Measurements from ENCODE around the gene ARHGAP36. TPM values are rescaled to one million over a fixed set of nuclear protein-coding genes. Genes with fewer than 3 reads are reported as not detected.

The ARHGAP36 gene
- total RNA-seq, 1 donor from 2014 or later, result 0.24 TPM

DNA sequence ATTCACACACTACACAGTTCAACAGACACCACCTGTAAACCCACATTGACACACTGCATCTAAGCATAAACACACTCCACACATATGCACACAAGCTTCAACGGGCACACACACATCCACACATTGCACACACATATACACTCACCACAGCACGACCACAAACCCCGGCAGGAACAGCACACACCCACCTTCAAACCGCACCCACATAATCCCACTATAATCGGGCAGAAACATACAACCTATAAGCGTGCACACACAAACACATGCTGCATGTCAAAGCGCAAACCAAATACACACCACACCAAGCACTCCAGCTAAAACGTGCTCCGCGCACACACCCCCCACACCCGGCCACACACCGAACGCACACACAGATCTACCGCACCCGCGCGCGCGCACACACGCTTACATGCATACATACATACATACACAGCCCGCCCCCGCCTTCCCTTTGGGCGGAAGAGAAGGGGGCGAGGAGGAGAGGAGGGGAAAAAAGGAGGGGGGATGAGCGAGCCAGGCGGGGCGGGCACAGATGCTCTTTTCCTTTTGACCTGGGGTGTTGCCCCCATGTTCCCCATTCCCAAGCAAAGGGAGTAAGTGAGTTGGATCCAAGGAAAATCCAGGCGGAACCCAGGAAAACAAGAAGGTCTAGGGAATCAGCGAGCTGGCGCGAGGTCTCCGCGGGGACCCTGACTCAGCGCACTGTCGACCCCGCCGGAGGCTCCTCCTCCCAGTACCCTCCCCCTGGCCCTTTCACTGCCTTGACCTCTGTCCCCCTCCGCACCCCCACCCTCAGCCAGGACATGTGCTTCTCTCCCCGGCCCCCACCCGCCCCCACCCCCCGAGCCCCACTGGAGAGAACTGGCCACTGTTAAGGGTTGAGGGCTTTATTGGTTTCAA, 9.9 kb downstream of the ARHGAP36 start:
- intact Hi-C loops (cut with DNase I), result loop anchor here (10.0 kb wide), 1 partner anchor 567 kb away; no protein-coding TSS in a partner anchor

DNA sequence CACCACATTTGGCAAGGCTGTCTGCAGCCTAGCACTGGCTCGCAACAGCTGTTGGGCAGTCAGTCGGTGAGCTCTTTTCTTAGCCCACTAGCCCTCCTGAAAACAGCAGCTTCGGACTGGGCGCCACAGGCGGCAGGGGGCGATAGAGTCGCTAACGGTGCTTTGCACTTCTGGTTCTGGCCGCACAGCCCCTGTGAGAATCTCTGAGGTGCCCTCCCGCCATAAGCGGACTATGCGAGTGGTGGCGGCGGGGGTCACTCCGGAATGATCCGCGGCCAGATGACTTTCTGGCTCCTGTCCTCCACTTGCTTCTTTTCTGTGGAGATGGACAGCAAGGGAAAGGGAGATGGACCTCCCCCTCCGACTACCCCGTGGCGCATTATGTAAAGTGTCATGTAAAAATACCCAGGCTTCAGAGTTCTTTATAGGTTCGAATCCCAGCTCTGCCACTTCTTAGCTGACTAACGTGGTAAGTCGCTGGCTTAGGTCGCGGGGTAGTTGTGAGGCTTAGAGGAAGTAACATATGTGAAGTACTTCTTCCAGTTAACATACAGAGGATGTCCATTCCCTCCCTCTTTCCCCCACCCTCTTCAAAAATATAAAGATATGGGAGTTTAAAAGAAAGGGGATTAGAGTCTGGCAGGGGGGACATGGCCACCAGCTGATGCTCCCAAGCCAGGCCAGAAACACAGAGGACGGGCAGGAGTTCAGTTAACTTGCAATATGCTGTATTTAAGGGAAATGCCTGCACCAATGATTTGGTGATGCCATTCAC, 11.0 kb downstream of the ARHGAP36 start:
- DNase-seq (ENCODE audit: low spot score), result no peak
- intact Hi-C loops (cut with DNase I), result loop anchor here (10.0 kb wide), 1 partner anchor 566 kb away; no protein-coding TSS in a partner anchor

More for the DNA sequence above, 9.9 kb downstream of the ARHGAP36 start:
- no peak for DNase-seq (ENCODE audit: low spot score)

DNA sequence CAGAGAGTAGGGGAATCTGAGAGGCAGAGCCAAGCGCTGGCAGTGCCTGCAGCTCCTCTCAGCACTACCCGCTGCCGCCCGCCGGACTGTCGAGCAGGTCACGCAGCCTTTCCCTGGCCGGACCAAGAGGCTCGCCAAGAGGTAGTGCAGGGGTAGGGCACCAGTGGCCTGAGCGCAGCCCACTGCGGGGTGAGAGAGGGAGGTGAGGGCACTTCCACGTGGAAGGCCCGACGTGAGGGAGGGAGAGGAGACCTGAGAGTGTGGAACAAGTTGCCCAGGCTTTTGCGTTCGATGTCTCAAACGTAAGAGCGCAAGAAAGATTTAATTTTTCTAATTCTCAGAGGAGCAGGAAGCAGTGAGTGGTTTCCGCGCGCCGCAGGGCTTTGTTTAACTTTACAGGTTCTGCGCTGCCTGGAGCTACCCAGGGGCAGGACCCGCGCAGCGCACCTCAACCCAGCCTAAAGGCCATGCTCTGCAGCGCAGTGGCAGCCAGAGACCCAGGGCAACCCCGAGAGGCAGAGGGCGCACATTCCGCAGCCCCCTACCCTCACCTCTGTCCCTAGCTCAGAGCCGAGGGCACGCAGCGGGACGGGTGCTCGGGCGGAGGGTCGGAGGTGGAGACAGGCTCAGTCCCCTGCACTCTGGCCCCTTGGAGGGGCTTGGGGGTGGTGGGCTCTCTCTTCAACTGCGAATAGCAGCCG, 14.9 kb downstream of the ARHGAP36 start:
- no peak for DNase-seq (ENCODE audit: low spot score)
- intact Hi-C loops (cut with DNase I), result no loop called here

DNA sequence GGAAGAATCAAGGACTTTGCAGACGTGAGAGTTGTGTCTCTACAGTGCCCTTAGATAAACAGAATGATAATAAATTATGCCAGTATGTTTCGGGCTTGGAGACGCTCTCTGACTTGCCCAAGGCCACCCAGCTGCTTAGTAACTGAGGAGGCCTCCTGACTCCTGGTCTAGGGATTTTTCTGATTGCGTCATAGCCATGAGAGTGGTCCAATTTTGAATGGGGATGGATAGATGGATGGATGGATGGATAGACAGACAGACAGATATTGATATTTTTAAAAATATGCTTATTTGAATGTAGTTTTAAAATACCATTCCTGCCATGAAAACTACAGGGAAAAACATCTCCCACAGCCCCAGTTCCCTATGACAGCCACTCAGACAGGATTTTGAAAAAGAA, 15.5 kb downstream of the ARHGAP36 start:
- intact Hi-C loops (cut with DNase I), result no loop called here
- DNase-seq (ENCODE audit: low spot score), result no peak

DNA sequence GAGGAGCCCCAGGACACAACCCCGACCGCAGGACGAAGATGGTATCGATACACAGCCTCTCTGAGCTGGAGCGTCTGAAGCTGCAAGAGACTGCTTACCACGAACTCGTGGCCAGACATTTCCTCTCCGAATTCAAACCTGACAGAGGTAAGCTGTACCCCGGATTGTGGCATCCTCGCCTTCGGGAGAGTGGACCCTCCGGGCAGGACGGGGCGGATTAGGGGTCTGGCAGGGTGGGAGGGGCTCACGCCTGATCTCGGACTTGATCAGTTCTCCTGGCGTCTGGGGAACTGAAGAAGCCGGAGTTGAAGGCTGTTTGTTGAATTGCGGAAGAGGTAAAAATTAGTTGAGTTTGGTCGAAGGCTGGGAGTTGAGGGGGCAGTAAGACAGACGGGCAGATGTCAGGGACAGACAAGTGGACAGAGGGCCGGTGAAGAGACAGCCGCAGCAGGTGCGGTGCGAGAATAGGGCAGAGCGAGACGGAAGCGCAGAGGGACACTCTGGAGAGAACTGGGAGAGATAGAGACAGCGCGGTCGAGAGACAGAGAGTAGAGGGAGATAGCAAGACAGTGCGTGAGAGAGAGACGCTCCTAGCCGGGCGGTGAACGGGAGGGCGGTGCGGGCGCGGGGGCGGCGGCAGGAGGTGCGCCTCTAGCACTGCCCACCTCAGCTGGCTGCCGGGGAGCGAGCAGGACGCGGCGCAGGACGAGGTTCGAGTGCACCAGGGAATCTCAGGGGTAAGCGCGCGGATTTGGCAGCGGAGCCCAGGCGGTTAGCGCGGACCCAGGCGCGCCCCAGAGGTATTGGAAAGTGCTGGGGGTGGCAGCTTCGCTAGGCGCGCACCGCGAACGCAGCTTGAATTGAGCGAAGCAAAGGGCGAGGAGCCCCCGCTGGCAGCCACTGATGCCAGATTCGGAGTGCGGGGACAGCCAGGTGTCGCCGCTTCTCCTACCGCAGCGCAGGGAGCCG, 23.9 kb downstream of the ARHGAP36 start:
- DNase-seq (ENCODE audit: low spot score), result no peak
- intact Hi-C loops (cut with DNase I), result no loop called here

DNA sequence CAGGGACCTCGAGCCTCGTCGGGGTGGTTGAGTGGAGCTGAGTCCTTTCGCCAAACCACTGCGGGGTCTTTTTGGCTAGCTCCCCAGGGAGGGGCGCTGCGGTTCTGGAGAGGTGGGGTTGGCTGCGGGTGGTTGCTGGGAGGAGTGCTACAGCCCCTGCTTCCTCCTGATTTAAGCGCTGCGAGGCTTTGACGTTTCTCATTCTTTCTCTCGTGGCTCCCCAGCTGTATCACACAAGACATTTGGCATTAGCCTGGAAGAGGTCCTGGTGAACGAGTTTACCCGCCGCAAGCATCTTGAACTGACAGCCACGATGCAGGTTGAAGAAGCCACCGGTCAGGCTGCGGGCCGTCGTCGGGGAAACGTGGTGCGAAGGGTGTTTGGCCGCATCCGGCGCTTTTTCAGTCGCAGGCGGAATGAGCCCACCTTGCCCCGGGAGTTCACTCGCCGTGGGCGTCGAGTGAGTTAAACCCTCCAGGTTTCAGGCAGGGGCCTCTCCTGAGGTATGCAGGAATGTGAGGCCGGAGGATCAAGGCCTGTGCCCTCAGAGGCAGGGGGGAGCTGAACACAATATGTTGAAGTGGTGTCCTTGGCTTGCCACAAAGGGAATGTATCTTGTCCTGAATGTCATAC, 25.5 kb downstream of the ARHGAP36 start:
- intact Hi-C loops (cut with DNase I), result no loop called here
- DNase-seq (ENCODE audit: low spot score), result no peak

DNA sequence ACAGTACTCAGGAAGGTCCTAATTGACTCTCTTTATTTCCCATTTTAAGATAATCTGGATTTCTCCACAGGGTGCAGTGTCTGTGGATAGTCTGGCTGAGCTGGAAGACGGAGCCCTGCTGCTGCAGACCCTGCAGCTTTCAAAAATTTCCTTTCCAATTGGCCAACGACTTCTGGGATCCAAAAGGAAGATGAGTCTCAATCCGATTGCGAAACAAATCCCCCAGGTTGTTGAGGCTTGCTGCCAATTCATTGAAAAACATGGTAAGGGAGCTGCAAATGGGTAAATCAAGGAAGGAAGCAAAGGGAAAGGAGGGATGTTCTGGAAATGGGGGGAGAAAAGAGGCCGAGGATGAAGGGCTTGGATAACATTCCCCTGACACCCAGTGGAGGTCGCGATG, 26.0 kb downstream of the ARHGAP36 start:
- intact Hi-C loops (cut with DNase I), result no loop called here

DNA sequence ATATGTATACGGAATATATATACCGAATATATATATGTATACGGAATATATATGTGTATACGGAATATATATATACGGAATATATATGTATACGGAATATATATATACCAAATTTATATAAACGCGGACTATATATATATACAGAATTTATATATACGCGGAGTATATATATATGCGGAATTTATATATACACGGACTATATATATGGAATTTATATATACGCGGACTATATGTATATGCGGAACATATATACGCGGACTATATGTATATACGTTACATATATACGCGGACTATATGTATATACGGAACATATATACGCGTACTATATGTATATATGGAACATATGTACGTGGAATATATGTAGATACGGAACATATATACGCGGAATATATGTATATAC, 78.6 kb downstream of the ARHGAP36 start:
- no peak for DNase-seq (ENCODE audit: low spot score)
- intact Hi-C loops (cut with DNase I), result no loop called here

More for the DNA sequence above, 26.0 kb downstream of the ARHGAP36 start:
- no peak for DNase-seq (ENCODE audit: low spot score)

DNA sequence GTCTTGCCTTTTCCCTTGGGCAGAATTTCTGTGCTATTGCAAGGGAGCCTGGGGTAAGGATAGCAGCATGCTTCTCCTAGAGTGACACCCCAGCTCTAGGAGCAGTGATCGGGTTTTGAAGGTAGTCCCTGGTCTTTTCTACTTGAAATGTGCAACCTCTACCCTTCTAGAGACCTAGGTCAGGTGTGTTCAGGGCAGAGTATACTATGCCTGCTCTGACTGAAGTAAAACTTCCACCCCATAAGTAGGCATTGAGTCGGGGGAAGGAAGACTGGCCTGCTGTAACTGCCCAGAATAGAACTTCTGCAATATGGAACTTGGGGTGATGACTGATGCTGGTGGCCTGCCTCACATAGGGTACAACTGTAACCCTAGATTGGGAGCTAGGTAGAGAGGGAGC, 80.9 kb downstream of the ARHGAP36 start:
- DNase-seq (ENCODE audit: low spot score), result no peak
- intact Hi-C loops (cut with DNase I), result no loop called here

Other genes with a start within 250 kb of the ARHGAP36 start
- 23.2 TPM for gene ENOX2, start 155.1 kb upstream of the ARHGAP36 start, total RNA-seq
- gene IGSF1, start 231.0 kb downstream of the ARHGAP36 start, total RNA-seq, result 16.3 TPM

Data from cardiac septum (tissue), 1 donor.